ENCODE measurements around the gene AP1G1.

The AP1G1 gene

DNA sequence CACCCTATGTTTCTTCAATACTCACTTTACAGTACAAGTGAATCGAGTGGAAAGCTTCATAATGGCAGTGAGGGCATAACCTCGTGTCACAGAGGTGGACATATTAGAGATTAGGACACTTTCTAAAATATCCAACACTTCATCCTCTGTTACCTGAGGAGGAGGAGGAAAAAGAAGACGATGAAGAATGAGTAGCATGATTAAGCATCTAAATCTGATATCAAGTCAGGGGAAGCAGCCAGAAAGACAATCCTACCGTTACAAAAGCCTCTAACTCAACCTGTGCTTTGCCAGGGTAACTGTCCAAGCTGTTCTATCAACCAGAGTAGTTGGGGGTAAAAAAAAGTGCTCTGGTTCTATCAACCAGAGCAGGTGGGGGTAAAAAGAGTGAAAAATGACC is 60.4 kb downstream of the AP1G1 start:
- DNase-seq: no peak

DNA sequence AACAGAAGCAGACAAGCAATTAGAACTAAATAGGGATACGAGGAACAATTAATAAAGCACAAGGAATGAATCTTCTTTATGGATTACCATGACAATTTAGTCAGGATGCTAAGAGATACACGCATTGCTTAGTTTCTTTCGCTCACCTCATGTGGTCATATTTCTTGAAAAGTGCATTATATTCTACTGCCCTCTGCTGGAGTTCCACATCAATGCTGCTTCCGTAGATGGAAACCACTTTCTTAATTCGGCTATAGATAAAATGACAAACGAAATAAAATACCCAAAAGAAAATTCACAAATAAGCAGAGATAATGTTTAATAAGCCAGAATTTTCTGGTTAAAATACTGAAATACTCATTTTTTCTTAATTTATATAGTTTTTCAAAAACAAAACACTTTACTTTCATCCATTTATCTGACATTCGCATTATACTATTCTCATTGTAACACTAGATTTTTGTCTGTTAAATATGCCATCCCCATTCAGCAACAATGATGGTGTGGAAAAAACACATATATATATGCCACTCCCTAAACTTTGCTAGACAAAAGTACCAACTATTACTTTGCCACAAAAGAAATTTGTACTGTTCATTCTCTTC is 62.1 kb downstream of the AP1G1 start:
- DNase-seq: peak; percentile 21

DNA sequence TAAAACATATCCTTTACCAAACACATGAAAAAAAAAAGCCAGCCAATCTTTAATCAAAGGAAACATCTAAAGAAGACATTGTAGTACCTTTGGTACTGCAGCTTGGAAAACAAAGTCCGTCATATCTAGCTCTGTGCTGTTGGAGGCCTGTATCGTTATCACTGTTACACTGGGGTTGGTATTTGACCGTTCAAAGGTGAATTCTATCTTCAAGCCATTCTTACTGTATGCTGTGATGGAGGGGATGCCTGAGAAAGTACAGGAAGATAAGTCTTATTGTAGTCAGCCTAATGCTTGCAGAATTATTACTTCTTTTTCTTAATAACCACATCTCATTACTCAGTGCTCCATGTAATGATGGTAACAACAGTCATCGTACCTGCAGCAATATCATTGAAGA is 69.8 kb downstream of the AP1G1 start:
- DNase-seq: no peak

DNA sequence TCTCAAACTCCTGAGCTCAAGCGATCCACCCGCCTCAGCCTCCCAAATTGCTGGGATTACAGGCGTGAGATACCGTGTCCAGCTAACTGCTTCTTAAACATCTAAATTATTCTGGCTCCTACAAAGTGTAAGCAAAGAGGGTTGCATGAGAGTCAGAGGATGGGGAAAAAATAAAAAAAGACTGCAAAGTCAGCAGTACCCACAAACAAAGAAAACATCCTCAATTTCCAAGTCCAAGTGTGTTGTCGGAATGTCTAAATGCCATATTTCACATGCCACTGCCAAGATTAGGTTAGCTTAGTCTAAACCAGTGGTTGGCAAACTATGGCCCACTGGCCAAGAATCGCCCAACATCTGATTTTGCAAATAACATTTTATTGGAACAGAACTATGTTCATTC is 71.1 kb downstream of the AP1G1 start:
- DNase-seq: no peak

DNA sequence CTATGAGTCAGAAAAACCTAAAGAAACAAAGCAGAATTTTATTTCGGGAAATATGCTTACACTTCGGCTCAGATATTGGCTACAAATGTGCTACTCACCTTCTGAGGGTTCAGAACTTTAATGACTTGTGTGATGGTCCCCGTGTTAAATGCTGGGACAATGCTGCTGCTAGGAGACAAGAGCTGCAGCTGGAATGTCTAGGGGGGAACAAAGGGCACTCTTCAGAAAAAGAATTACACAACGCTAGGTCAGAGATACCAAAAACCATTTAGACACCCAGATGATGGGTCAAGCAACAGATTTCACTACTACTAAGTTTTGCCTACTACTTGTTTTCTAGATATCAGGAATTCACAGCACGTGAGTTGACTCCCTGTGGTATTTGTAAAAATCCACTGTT is 74.1 kb downstream of the AP1G1 start:
- no peak for DNase-seq

DNA sequence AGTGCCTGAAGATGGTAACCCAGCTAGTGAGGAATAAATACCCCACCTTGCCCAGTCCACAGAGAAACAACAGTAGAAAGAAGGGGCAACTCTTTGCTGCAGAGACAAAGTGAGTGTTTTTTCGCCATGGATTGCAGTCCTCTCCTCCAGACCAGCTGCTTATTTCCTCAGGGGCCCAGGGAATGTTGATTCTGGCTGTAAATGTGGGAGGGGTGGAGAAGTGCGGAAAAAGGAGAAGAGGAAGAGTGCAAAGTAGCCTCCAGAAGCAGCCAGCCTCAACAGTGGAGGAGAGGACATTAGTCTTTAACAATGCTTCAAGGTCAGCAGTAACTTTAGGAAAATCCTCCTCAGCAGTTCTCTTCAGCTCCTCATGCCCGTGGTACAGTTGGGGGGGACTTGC is 76.0 kb downstream of the AP1G1 start:
- no peak for DNase-seq

DNA sequence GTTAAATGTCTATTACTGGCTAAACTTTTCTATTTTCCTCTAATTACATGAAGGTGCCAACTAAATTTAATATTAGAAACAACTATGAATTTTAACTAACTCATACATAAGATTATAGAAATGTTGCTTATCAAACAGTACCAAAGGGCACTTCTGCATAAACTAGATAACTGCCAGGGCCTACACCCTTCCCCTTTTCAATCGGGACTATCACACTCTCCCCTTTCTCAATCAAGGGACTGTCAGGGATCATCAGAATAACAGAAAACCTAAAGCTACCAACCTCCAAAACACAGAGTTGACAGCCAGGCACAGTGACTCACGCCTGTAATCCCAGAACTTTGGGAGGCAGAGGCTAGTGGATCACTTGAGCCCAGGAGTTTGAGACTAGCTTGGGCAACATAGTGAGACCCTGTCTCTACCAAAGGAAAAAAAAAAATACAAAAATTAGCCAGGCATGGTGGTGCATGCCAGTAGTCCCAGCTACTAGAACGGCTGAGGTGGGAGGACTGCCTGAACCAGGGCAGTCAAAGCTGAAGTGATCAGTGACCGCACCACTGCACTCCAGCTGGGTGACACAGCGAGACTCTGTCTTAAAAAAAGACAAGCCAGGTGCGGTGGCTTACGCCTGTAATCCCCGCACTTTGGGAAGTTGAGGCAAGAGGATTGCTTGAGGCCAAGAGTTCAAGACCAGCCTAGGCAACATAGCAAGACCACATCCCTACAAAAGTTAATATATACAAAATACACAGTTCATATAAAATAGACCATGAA is 80.9 kb downstream of the AP1G1 start:
- no peak for DNase-seq

- DNase-seq: no peak
These were observed 81.9 kb downstream of the AP1G1 start for GRCh38 chr16:71726476-71727315.

DNA sequence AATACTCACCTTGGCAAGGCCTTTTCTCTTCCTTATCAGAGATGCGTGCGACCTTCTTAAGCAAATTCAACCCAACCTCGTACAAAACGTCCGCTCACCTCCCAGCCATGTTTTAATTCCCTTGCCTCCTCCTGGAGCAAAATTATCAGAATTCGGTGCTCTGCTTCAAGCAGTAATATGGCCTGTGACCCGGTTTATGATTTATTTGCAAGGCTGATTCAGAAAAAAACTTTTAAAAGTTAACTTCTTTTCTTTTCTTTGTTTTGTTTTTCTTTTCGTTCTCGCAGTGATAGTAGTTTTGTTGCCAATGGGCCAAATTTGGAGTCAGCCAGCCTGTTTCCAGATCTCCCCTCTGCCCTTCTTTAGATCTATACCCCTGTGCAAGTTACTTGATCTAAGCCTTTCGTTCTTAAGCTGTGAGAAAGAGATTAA is 84.3 kb downstream of the AP1G1 start, which contains the start of gene PHLPP2:
Gene PHLPP2, minus strand, starts transcription at position 382 of the 432 bp plus-strand sequence. CDS start 9,906 bp downstream, outside the sequence.
- DNase-seq: no peak

DNA sequence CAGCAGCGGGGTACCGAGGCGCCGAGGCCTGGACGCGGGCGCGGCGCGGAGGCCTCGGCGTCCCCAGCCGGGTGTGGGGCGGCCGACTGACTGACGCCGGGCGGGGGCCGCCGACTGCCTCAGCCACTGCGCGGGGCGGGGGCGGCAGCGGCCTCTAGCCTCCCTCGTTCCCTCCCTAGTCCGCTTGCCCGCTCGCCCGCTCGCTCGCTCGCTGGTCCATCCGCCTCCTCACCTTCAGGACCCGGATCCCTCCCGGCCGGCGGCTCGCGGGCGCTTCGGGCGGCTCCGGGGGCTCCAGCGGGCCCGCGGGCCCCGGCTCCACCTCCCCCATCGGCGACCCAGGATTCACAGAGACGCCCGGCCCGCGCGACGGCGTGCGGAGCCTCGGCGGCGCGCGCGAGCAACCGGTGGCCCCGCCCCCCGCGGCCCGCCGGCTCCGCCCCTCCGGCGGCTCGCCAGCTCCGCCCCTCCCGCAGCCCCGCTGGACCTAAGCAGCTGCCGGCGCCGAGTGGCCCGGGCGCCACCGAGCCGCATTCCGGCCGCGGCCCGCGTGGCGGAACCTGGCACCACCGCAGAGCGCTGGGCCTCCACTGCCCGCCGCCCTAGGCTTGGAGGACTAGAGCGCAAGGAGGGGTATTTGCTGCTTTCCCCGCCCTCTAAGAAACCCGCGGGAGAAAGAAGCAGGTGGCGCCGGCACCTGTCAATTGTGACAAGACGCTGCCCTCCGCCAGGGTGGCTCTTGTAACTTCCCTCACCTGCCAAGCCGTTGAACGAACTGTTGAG is 84.9 kb downstream of the AP1G1 start:
- peak; percentile 74 for DNase-seq

DNA sequence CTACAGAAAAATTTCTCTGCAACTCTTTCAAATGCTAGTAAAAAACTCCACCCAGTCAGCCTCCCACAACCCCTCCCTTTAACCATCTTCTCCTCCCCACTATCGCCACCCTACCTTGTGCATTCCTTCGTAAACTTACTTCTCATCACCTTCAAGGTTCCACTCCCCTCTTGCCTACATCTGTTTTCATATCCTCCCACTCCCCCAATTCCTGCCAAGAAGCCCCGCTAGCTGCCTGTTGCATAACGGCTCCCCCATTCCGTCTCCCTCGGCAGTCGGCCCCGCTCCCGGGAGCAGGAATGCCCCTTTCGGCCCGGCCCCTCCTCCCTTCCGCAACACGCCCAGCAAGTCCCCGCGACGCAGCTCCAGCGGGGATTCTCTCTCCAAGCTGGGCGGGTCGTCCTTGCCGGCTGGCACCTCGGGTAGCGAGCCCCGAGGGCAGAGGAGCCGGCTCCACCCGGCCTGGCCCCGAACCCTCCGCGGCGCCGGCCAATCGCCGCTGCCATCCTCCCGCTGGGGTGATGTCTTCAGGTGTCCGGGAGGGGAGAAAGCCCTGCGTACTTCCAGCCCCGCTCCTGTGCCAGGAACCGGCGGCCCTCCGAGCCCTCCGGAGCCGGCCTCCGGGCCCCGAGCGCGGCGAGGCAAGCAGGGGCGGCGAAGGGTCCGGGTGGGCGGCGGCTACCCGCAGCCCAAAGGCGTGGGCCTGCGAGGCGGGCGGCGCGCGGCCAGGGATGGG is 85.7 kb downstream of the AP1G1 start:
- DNase-seq: peak; percentile 77

DNA sequence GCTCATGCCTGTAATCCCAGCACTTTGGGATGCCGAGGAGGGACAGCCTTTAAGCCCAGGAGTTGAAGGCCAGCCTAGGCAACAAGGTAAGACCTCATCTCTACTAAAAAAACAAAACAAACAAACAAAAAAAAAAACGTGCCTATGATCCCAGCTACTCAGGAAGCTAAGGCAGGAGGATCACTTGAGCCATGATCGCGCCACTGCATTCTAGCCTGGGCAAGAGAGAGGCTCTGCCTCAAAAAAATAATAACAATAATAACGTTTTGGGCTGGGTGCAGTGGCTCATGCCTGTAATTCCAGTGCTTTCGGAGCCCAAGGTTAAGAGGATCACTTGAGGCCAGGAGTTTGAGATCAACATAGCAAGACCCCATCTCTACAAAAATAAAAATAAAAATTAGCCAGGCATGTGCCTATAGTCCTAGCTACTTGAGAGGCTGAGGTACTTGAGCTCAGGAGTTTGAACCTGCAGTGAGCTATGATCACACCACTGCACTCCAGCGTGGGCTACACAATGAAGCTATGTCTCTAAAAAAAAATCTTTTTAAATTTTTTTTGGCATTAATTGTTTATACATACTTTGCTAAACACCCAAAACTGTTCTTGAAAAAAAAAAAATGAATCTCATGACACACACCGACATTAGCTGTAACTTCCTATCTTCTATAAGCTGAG is 87.4 kb downstream of the AP1G1 start:
- no peak for DNase-seq

DNA sequence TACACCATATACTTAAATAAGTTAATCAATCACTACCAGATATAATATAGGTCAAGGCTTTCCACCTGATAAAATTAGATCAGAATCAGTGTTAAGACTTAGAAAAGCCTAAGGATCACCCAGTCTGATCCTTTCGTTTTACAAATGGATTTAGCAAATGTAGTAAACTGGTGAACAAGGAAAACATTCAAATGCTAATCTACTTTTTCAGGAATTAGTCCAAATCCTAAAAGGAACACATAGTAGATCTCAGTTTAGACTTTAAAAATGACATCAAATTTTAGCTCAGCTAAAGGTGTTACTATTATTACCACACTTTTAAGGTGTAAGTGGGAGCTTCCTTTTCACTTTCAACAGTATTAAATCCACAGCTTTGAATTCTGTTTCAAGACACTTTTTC is 96.1 kb downstream of the AP1G1 start:
- DNase-seq: no peak

- DNase-seq: no peak
These were observed 96.8 kb downstream of the AP1G1 start for GRCh38 chr16:71711789-71712188.

- no peak for DNase-seq
These were observed 99.3 kb downstream of the AP1G1 start for GRCh38 chr16:71709229-71709781.

DNA sequence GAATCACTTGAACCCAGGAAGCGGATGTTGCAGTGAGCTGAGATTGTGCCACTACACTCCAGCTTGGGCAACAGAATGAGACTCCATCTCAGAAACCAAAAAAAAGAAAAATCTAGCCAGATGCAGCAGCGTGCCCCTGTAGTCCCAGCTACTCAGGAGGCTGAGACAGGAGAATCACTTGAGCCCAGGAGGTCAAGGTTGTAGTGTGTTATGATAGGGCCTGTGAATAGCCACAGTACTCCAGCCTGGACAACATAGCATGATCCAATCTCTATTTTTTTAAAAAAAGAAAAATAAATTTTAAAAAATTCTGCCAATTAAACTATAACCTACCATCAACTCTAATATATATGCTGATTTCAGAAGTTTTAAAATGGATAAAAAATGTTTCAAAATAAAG is 99.9 kb downstream of the AP1G1 start:
- no peak for DNase-seq

DNA sequence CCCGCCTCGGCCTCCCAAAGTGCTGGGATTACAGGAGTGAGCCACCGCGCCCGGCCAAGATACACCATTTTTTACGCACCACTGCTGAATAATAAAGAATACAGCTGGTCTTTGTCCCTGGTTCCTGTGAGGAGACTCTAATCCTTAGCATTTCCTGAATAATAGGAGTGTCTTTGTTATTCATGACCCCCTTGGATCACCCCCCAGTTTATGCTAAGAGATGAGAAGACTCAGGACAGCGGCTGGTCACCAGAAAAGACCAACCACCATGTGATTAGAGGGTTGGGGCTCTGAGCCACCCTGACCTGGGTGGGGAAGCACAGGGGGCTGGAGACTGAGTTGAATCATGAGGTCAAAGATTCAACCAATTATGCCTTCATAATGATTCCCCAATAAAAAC is 101.4 kb downstream of the AP1G1 start:
- DNase-seq: no peak

GRCh38 chr16:71706046-71706445 is 102.6 kb downstream of the AP1G1 start:
- no peak for DNase-seq

GRCh38 chr16:71703333-71703732 is 105.3 kb downstream of the AP1G1 start:
- no peak for DNase-seq

- DNase-seq: no peak
These were observed 107.8 kb downstream of the AP1G1 start for GRCh38 chr16:71700831-71701230.

DNA sequence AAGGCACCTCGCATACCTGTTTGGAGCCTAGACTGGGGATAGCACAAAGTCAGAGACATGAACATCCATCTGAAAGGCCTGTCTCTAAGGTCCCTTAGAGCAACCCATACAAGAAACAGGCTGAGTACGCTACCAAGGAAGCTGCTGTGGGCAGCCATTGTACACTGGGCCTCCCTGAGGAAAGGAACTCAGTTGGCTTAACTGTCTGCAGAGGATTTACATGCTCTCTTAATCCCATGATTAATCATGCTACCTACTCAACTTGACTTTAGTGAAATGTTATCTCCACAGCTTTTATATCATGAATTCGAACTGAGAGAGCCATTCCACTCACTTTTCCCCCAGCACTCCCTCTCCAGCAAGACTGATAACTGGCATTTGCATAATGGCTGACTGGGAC is 110.1 kb downstream of the AP1G1 start:
- no peak for DNase-seq
